GM12892 (cell line): ENCODE results near the gene NLRP9.

ENCODE experiments used
- POLR2A ChIP-seq: IDR thresholded peaks from 2 replicates; pipeline ENCODE4 v1.6.1; 2011; ENCODE audit warnings: low read depth, low read length, control low read depth
- POLR2AphosphoS5 ChIP-seq: IDR thresholded peaks from 2 replicates; pipeline ENCODE4 v1.6.1; 2011; ENCODE audit warnings: low read depth, low read length, control low read depth
- TAF1 ChIP-seq: IDR thresholded peaks from 2 replicates; pipeline ENCODE4 v1.6.1; 2011; ENCODE audit warnings: low read depth, mild to moderate bottlenecking, control low read depth, low read length, borderline replicate concordance

- no peak for TF ChIP-seq POLR2AphosphoS5
- TF ChIP-seq POLR2A = no peak
- no peak for TF ChIP-seq TAF1
Measured at GRCh38 chr19:55704494-55705245, 33.5 kb downstream of the NLRP9 start.
